Measurements from ENCODE around the gene TTLL1.
"Not testable (repeated sequence)": the region's sequence is repeated elsewhere in the genome, so short reads cannot be mapped to it uniquely, and the experiment has no call there.

Gene TTLL1

GRCh38 chr22:43036282-43036829, 52.8 kb downstream of the TTLL1 start:
- no peak overlapping the region for H3K27ac ChIP-seq (ENCODE audit: low read length)
- H3K27me3 ChIP-seq (ENCODE audit: control insufficient read depth in 1 of 2, insufficient read depth in 2 of 2, low read length in 2 of 2), result no peaks in the 10 kb centered on the region

GRCh38 chr22:43035250-43035649, 53.9 kb downstream of the TTLL1 start:
- Histone ChIP-seq H3K27ac (ENCODE audit: low read length) (no peak overlapping the region), H3K27me3 (ENCODE audit: control insufficient read depth in 1 of 2, insufficient read depth in 2 of 2, low read length in 2 of 2) (no peaks in the 10 kb centered on the region), H3K9me3 (ENCODE audit: control insufficient read depth in 2 of 2, low read length in 2 of 2) (no peaks in the 10 kb centered on the region), H3K4me1 (ENCODE audit: control insufficient read depth, insufficient read depth, low read length) (peaks cover 7% of the 10 kb centered on the region), H3K4me3 (ENCODE audit: low read length in 2 of 2) (no peak overlapping the region), H3K9ac (ENCODE audit: low read length in 2 of 2) (no peak overlapping the region), H3K36me3 (ENCODE audit: control insufficient read depth in 2 of 2, insufficient read depth in 2 of 2, low read length in 2 of 2) (no peaks in the 10 kb centered on the region)

More at GRCh38 chr22:43036282-43036829, 52.8 kb downstream of the TTLL1 start:
- Histone ChIP-seq H3K36me3 (ENCODE audit: control insufficient read depth in 2 of 2, insufficient read depth in 2 of 2, low read length in 2 of 2) (no peaks in the 10 kb centered on the region), H3K9me3 (ENCODE audit: control insufficient read depth in 2 of 2, low read length in 2 of 2) (no peaks in the 10 kb centered on the region), H3K9ac (ENCODE audit: low read length in 2 of 2) (no peak overlapping the region), H3K4me3 (ENCODE audit: low read length in 2 of 2) (no peak overlapping the region), H3K4me1 (ENCODE audit: control insufficient read depth, insufficient read depth, low read length) (peaks cover 7% of the 10 kb centered on the region)

- H3K36me3 ChIP-seq (ENCODE audit: control insufficient read depth in 2 of 2, insufficient read depth in 2 of 2, low read length in 2 of 2), result no peaks in the 10 kb centered on the region
- H3K9me3 ChIP-seq (ENCODE audit: control insufficient read depth in 2 of 2, low read length in 2 of 2), result no peaks in the 10 kb centered on the region
- peaks cover 5% of the 10 kb centered on the region for H3K4me1 ChIP-seq (ENCODE audit: control insufficient read depth, insufficient read depth, low read length)
- H3K27ac ChIP-seq (ENCODE audit: low read length), result no peak overlapping the region
- H3K27me3 ChIP-seq (ENCODE audit: control insufficient read depth in 1 of 2, insufficient read depth in 2 of 2, low read length in 2 of 2), result no peaks in the 10 kb centered on the region
- H3K4me3 ChIP-seq (ENCODE audit: low read length in 2 of 2), result no peak overlapping the region
- no peak overlapping the region for H3K9ac ChIP-seq (ENCODE audit: low read length in 2 of 2)
These were observed 57.6 kb downstream of the TTLL1 start for GRCh38 chr22:43031617-43032016.

- Histone ChIP-seq H3K9ac (ENCODE audit: low read length in 2 of 2) (no peak overlapping the region), H3K27ac (ENCODE audit: low read length) (no peak overlapping the region)
These were observed 70.6 kb downstream of the TTLL1 start for GRCh38 chr22:43018615-43019014.

GRCh38 chr22:43017525-43018460, 71.4 kb downstream of the TTLL1 start:
- no peaks in the 10 kb centered on the region for H3K9me3 ChIP-seq (ENCODE audit: control insufficient read depth in 2 of 2, low read length in 2 of 2)
- no peaks in the 10 kb centered on the region for H3K36me3 ChIP-seq (ENCODE audit: control insufficient read depth in 2 of 2, insufficient read depth in 2 of 2, low read length in 2 of 2)
- no peak overlapping the region for H3K9ac ChIP-seq (ENCODE audit: low read length in 2 of 2)
- no peaks in the 10 kb centered on the region for H3K27me3 ChIP-seq (ENCODE audit: control insufficient read depth in 1 of 2, insufficient read depth in 2 of 2, low read length in 2 of 2)
- H3K27ac ChIP-seq (ENCODE audit: low read length), result no peak overlapping the region
- H3K4me3 ChIP-seq (ENCODE audit: low read length in 2 of 2), result no peak overlapping the region
- peaks cover 14% of the 10 kb centered on the region for H3K4me1 ChIP-seq (ENCODE audit: control insufficient read depth, insufficient read depth, low read length)

More at GRCh38 chr22:43018615-43019014, 70.6 kb downstream of the TTLL1 start:
- no peak overlapping the region for H3K4me3 ChIP-seq (ENCODE audit: low read length in 2 of 2)
- peaks cover 11% of the 10 kb centered on the region for H3K4me1 ChIP-seq (ENCODE audit: control insufficient read depth, insufficient read depth, low read length)
- H3K27me3 ChIP-seq (ENCODE audit: control insufficient read depth in 1 of 2, insufficient read depth in 2 of 2, low read length in 2 of 2), result no peaks in the 10 kb centered on the region
- no peaks in the 10 kb centered on the region for H3K9me3 ChIP-seq (ENCODE audit: control insufficient read depth in 2 of 2, low read length in 2 of 2)
- no peaks in the 10 kb centered on the region for H3K36me3 ChIP-seq (ENCODE audit: control insufficient read depth in 2 of 2, insufficient read depth in 2 of 2, low read length in 2 of 2)

GRCh38 chr22:43016150-43016549, 73.0 kb downstream of the TTLL1 start:
- H3K36me3 ChIP-seq (ENCODE audit: control insufficient read depth in 2 of 2, insufficient read depth in 2 of 2, low read length in 2 of 2); H3K27me3 ChIP-seq (ENCODE audit: control insufficient read depth in 1 of 2, insufficient read depth in 2 of 2, low read length in 2 of 2); H3K27ac ChIP-seq (ENCODE audit: low read length); H3K9me3 ChIP-seq (ENCODE audit: control insufficient read depth in 2 of 2, low read length in 2 of 2); H3K9ac ChIP-seq (ENCODE audit: low read length in 2 of 2); H3K4me3 ChIP-seq (ENCODE audit: low read length in 2 of 2): not testable (repeated sequence)
- peaks cover 14% of the 10 kb centered on the region for H3K4me1 ChIP-seq (ENCODE audit: control insufficient read depth, insufficient read depth, low read length)

GRCh38 chr22:43015677-43016042, 73.5 kb downstream of the TTLL1 start:
- Histone ChIP-seq H3K9me3 (ENCODE audit: control insufficient read depth in 2 of 2, low read length in 2 of 2) (no peaks in the 10 kb centered on the region), H3K4me1 (ENCODE audit: control insufficient read depth, insufficient read depth, low read length) (peaks cover 14% of the 10 kb centered on the region), H3K36me3 (ENCODE audit: control insufficient read depth in 2 of 2, insufficient read depth in 2 of 2, low read length in 2 of 2) (no peaks in the 10 kb centered on the region), H3K27ac (ENCODE audit: low read length) (peak overlapping the region; percentile 58), H3K9ac (ENCODE audit: low read length in 2 of 2) (peak overlapping the region in 1 of 2 donors; percentile 64), H3K27me3 (ENCODE audit: control insufficient read depth in 1 of 2, insufficient read depth in 2 of 2, low read length in 2 of 2) (no peaks in the 10 kb centered on the region), H3K4me3 (ENCODE audit: low read length in 2 of 2) (peak overlapping the region; percentile 75 to 88)

GRCh38 chr22:43014869-43015676, 74.1 kb downstream of the TTLL1 start, which contains the start of gene PACSIN2:
Gene PACSIN2 (minus strand): TSS chr22:43015149. CDS start chr22:42912080, 103,069 bp downstream.
- H3K27ac ChIP-seq (ENCODE audit: low read length), result peak within 1 kb of the TSS; percentile 58
- no peaks in the 10 kb centered on the region for H3K9me3 ChIP-seq (ENCODE audit: control insufficient read depth in 2 of 2, low read length in 2 of 2)
- peaks cover 14% of the 10 kb centered on the region for H3K4me1 ChIP-seq (ENCODE audit: control insufficient read depth, insufficient read depth, low read length)
- peak within 1 kb of the TSS; percentile 81 to 88 for H3K4me3 ChIP-seq (ENCODE audit: low read length in 2 of 2)
- H3K9ac ChIP-seq (ENCODE audit: low read length in 2 of 2), result peak within 1 kb of the TSS; percentile 66 to 75
- no peaks in the 10 kb centered on the region for H3K36me3 ChIP-seq (ENCODE audit: control insufficient read depth in 2 of 2, insufficient read depth in 2 of 2, low read length in 2 of 2)
- no peaks in the 10 kb centered on the region for H3K27me3 ChIP-seq (ENCODE audit: control insufficient read depth in 1 of 2, insufficient read depth in 2 of 2, low read length in 2 of 2)

GRCh38 chr22:43014316-43014868, 74.8 kb downstream of the TTLL1 start:
- Histone ChIP-seq H3K27me3 (ENCODE audit: control insufficient read depth in 1 of 2, insufficient read depth in 2 of 2, low read length in 2 of 2) (no peaks in the 10 kb centered on the region), H3K36me3 (ENCODE audit: control insufficient read depth in 2 of 2, insufficient read depth in 2 of 2, low read length in 2 of 2) (no peaks in the 10 kb centered on the region), H3K4me3 (ENCODE audit: low read length in 2 of 2) (peak overlapping the region; percentile 81 to 88), H3K4me1 (ENCODE audit: control insufficient read depth, insufficient read depth, low read length) (peaks cover 14% of the 10 kb centered on the region), H3K27ac (ENCODE audit: low read length) (peak overlapping the region; percentile 49), H3K9me3 (ENCODE audit: control insufficient read depth in 2 of 2, low read length in 2 of 2) (no peaks in the 10 kb centered on the region), H3K9ac (ENCODE audit: low read length in 2 of 2) (peak overlapping the region; percentile 64 to 66)

All from stomach smooth muscle (tissue), 2 donors.